SK-MEL-5 (cell line): ENCODE results near the gene TMEM108. TPM values are rescaled to one million over a fixed set of nuclear protein-coding genes. Genes with fewer than 3 reads are reported as not detected.

Experiments used
- DNase-seq: peaks from one replicate; pipeline ENCODE4 v3.0.0-alpha.2; 2016; ENCODE audit warnings: low read depth, low spot score
- in situ Hi-C: cut with HindIII; loops from 2 replicates; pipeline ENCODE4 v1.10.0; 2016; ENCODE audit warnings: low sequenced_read_pairs, high pct_unique_total_duplicates, low pct_unique_long_range_greater_than_20kb
- total RNA-seq: library from RNA; depleted of rRNA; stranded (reverse); fragments of >200 nt; shearing (Covaris generic); gene quantifications from 2 replicates; pipeline ENCODE4 v1.2.3, GENCODE V29; 2014

TMEM108 gene
- total RNA-seq, 1 experiment from 2014 or later = 0.13 TPM

DNA sequence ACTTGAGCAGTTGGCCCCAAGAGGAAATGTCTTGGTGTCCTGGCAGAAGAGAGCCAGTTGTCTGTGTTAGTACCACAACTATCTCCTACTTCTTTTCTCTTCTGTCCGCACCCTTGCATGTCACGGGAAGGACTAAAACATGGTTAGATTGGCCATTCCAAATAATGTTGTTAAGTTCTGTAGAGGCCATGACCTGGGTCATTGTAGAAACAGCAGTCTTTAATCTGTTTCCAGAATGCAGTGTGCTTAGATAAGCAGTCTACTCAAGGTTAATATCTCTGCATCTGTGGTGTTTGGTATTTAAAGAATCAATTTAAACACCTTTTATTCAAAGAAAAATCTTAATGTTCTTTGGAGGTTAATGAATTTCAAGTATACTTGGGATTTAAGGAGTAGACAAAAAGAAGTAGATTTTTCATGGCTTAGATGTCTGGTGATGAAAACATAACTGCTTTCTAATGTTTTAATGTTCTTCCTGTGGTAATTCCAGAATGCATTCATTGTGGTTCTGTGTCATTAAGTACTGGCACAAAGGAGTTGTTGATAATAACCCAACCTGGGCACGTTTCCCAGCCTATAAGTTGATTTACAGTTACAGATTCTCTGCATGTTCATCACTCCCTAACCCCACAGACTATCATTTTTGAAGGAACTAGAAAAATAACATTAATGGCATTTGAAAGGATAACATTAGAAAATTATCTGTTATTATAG, 58.9 kb downstream of the TMEM108 start:
- DNase-seq = no peak
- in situ Hi-C loops = no loop called here

DNA sequence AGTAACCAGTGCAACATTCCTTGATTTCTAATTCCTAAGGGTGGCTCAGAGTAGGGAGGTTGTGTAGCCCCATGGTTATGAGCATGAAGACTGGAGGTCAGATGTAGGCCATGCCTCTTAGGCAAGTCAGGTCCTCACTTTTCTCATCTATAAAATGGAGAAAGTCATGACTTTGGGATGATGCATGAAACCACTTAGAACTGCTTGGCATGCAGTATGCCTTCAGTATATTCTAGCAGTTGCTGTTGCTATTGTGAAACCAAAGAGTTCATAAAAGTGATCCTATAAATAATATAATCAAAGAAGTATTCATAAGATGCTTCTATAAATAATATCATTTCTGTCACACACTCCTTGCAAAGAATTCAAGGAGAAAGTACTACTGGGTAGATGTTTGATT, 65.5 kb downstream of the TMEM108 start:
- no peak for DNase-seq
- in situ Hi-C loops = no loop called here

DNA sequence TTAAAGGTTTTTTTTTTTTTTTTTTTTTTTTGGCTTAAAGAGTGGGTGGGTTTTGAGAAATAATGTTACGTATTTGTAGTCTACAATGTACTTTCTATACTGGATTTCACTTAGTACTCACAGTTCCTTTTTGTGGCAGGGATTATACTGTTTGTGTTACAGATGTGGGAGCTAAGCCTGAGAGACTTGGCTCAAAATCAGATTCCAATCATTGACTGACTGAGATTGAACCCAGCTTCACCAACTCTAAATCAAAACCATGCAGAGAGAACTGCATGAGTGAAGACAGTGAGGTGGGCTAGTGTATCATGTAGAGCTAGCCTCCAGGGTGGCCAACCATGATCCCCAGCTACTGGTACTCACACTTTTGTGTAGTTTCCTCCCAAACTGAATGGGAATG, 68.0 kb downstream of the TMEM108 start:
- in situ Hi-C loops = no loop called here

DNA sequence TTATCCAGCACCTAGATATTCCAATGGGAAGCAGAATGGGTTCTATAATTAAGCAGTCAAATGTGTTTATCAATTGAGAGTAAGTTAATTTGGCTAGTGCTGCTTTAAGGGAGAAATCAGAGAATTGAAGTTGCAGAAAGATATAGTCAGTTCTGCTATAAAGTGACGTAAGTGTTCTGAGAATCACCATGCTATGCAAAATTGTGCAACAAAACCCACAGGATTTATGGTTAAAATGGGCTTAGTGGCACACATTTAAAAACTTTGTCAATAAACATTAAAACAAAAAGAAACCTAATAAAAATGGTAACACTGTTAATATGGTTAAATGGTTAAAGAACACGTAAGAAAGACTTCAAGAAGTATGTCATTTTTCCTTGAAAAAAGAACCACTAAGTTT, 74.5 kb downstream of the TMEM108 start:
- DNase-seq = no peak
- in situ Hi-C loops = no loop called here

More for the DNA sequence above, 68.0 kb downstream of the TMEM108 start:
- no peak for DNase-seq

DNA sequence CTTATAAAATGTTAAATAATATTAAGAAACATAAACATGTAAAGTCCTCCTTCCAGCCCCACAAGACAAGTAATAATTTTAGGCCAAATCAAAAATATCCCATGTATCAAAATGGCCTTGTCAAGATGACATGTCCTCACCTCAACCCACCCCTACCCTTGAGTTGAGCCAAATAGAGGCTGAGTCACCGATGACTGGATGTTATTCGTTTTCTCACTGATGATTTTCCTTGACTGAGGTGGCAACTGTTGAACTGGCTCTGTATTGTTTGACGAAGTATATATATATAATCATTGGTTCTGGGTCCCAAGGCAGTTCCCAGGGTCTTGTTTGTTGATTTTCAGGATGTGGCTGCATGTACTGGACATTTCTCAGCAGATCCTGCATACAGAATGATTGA, 75.3 kb downstream of the TMEM108 start:
- no peak for DNase-seq
- in situ Hi-C loops = no loop called here

DNA sequence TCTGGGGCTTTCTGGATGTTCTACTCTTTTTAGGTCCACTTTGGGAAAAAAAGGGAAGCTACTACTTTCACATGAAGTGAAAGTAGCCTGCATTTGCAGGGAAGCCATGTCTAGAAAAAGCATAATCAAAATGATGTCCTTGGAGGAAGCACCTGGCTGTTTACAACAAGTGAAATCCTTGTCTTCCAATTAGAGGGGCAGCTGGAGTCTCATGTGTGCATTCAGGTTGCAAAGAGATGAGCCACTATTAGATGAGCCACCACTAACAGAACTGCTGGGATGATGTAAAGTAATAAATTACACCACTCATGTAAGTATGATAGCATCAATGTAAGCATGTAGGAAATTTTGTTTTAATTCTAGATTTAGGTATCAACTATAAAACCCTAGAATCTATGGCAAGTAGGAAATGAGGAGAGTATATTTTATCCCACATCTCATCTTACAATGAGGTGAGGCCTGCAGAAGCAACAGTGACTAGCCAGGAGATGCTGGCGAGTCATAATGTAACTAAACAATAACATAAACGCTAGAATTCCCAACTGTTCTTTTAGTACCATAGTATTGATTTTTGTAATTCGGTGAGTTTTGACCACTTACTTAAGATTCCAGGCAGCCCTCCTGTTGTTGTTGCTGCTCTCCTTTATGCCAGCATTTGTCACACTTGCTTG, 75.9 kb downstream of the TMEM108 start:
- no peak for DNase-seq
- in situ Hi-C loops = no loop called here

DNA sequence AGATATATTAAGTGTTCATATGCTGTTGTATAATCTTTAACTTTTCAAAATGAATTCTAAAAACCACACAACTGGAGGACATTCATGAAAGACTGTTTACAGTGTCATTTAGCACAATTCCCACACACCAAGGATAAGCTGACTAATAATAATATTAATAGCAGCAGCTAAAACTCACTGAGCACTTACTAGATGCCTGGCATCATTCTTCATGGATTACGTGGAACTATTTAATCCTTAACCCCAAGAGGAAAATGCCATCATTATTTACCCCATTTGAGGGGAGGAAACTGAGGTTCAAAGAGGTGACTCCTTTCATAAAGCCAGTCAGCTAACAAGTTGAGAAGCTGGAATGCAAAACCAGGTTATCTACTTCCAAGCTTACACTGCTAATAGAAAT, 77.0 kb downstream of the TMEM108 start:
- in situ Hi-C loops = no loop called here
- DNase-seq = no peak

DNA sequence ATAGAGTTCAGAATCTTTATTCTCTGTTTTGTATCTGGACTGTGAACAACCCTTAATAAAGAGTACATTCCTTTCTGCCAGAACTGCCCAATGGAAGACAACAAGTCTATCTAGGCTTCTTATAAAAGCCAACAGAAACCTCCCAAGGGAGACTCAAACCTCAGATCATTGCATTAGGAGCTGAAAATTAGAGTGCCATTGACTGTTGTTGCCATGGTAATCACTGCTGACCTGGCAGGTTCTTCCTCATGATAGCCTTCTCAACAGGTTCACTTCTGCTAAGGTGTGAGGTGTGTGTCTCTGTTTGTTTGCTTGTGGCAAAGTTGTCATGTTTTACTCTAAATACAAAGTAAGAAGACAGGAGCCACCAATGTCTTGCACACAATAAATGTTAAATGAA, 79.2 kb downstream of the TMEM108 start:
- no peak for DNase-seq
- in situ Hi-C loops = no loop called here

DNA sequence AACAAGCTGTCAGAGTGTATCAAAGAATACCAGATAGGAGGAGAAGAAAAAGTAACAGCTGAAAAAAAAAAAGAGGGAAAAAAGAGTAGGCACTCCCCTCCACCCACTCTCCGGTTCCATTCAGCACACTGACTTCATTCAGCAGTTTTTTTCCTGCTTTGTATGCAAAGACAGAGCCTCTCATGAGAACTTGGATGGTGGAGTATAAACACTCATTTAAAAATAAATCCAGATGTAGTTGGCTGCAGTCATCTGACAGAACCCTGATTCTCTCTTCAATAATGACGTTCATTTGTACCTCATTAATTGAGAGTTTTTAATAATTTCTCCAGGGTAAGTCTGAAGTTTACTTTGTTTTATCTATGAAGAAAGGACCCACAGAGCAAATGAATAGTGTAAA, 81.0 kb downstream of the TMEM108 start:
- no peak for DNase-seq
- in situ Hi-C loops = no loop called here

DNA sequence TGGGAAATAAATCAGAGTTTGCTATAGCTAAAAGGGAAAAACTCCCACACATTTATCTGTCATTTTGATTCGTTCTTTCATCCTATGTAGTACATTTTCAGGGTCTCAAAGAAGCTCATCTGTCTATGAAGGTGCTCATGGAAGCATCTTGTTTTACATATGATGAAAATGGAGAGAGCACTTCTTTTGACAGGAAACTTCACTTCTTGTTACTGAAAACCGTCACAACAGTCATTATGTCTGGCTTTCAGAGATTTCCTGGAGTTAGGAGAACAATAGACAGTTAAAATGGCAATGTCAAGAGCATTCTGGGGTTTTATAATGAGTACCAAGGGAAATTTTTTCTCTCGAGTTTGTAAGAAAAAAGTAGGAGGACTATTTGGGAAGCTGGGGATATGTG, 83.3 kb downstream of the TMEM108 start:
- DNase-seq = no peak
- in situ Hi-C loops = no loop called here

DNA sequence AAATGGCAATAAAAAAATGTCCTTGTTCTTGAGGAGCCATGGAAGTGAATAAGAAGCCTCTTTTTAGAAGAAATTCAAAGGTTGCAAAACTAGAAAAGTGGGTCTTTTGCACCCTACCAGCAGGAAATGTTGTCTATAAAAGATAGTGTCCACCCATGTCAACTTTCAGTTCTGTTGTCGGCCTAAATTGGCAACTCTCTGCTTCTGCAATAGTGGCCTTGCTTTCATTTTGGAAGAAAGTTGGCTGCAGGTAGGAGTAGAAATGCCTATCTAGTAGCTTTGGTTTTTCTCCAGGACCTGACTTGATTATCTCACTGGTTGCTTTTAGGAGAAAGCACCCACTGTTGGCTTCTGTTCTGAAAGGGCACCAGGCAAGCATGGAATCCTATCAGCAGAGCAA, 85.4 kb downstream of the TMEM108 start:
- DNase-seq = no peak
- in situ Hi-C loops = no loop called here

DNA sequence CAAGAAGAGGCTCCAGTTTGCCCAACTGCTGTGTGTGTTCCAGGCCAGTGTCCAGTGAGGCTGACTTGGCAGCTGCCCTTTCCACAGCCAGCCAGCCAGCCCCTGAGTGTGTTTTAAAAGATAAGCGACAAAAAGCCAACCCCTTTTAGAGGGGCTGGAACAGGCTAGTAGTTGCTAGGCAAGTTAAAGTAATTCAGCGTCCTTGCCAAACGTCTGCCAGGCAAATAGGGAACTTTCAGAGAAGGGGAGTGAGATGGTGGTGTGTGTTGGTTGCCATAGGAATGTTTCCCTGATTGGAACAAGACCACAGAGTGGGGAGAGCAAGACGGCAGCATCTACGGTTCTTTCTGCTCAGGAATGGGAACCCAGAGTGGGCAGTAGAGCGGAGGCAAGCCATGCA, 86.3 kb downstream of the TMEM108 start:
- no peak for DNase-seq
- in situ Hi-C loops = no loop called here

DNA sequence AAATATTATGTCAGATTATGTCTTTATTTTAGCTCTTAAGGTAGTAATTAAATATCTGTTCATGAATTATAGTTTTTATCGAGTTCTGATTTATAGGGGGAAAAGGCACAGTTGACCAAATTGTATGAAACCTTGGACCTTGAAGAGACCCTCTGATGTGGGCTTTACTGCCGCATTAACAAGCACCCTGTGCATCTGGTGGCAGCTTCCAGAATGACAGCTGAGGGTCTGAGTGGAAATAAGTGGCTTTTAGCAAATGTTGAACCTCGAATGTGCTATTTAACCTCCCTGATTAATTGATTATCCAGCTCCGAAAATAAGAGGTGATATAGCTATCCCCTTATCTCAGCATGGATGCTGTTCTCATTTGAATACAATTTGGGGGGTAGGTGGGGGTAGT, 87.0 kb downstream of the TMEM108 start:
- in situ Hi-C loops = no loop called here
- DNase-seq = no peak

DNA sequence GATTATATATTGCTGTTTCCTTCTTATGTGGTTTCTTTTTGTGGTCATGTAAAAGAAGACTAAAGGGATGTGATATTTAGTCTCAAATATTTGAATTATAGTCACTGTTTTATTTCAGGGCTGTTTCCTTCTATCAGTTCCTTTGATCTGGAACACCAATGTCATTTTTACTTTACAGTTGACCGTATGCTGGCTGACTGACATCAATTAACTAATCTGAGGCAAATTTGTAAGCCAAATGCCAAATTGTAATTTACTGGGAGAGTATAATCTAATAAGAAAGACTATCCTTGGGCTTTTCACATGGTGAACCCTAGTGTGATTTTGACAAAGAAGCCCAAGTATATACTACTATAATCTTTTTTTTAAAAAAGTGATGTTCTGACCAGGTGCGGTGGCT, 87.6 kb downstream of the TMEM108 start:
- in situ Hi-C loops = no loop called here
- DNase-seq = no peak

DNA sequence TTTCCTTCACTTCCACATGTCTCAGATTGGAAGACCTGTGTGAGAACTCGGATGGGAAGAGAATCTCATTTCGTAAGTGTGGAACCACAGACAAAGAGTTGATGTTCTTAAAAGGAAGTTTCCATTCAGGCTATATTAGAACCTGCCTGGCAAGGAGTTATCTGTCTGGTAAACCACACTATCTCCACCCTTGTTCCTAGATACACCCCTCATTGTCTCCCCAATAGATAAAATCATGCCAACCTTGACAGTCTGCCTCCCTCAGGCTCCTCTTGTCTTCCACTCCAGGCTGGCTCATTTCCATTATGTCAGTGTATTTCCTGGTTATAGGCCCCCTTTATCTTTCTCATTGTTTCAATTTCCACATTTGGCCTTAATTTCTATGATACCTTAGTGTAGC, 89.2 kb downstream of the TMEM108 start:
- DNase-seq = no peak
- in situ Hi-C loops = no loop called here

DNA sequence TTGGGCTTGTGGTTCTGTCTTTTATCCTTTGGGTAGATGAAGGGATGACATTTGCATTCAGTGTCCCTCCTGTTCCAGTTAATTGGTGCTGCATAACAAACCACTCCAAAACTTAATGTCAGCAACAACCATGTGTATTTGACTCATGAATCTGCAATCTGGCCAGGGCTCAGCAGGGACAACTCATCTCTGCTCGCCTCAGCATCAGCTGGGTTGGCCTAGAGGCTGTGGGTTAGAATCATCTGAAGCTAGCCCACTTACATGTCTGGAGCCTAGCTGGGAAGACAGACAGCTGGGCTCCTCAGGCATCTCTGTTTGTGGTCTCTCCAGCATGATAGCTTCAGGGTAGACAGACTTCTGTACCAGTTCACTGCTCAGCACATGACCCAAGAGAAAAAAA, 92.0 kb downstream of the TMEM108 start:
- in situ Hi-C loops = no loop called here
- DNase-seq = no peak

DNA sequence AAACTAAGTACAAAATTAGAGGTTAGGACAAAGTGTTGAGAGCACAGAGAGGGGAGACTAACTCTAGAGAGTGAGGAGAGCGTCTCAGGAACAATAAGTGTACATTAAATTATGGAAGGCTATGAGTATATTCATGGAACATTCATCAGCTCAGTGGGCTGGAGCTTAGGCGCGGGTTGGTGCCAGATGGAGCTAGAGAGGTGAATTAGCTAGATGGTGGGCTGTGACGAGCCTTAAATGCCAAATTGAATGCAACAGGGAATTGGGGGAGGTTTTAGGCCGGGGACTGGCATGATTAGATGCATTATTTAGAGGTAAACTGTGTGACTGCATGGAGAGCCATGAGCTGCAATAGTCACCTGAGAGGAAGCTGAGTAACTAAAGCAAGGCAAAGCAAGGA, 97.1 kb downstream of the TMEM108 start:
- no peak for DNase-seq
- in situ Hi-C loops = no loop called here

DNA sequence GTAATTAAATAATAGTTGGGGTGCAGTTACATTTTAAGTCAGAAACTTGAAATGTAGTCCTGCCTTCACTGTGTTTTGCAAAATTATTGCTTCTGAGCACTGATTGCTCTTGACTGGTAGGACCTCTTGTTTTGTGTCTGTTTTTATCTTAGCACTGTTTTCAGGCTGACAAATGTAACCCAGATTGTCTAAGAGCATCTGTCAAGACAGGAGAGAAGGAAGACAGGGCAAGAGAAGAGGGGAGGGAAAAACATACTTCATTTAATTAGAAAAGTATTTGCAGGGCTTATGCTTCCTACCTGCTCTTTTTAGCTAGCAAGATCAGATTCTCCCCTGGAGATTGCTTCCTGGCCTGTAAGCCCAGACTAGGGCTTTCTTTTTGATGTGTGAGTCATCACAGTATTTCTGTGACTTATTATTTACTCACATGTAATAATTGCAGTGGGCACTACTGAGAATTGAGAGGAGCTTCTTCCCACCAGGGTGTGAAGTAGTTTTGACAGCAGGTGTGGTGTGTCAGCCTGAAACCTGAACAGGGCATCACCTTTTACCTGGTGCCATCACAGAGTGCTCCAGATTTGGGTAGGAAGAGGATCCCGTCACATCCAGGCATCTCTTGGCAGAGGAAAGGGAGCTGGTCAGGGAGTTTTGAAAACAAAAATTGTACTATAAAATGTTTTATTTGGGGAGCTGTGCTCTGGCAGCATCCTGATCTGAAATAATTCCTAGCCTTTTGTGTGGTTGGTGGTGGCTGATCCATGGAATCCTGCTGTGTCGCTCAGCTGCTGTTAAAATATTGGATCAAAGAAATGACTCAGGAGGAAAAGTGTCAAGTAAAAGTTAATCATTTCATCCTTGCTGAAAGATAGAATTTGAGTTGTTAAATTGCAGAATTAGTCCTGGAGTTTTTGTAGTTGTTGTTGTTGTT, 98.2 kb downstream of the TMEM108 start:
- in situ Hi-C loops = no loop called here
- DNase-seq = no peak
